ENCODE data around the gene SLC5A10.
"Not testable (repeated sequence)": the region's sequence is repeated elsewhere in the genome, so short reads cannot be mapped to it uniquely, and the experiment has no call there.

Gene SLC5A10

GRCh38 chr17:19022747-19023146, 70.8 kb downstream of the SLC5A10 start:
- no peak overlapping the region for H3K4me3 ChIP-seq (ENCODE audit: low read depth, low read length)
- no peak for TF ChIP-seq CTCF (IDR thresholded peaks at IDR 0.05; ENCODE audit: borderline replicate concordance, insufficient read depth, low read depth, low read length)

- no peak overlapping the region for H3K4me3 ChIP-seq (ENCODE audit: low read depth, low read length)
- TF ChIP-seq CTCF (IDR thresholded peaks at IDR 0.05; ENCODE audit: borderline replicate concordance, insufficient read depth, low read depth, low read length), result no peak
Observed at GRCh38 chr17:19023209-19023999, 71.4 kb downstream of the SLC5A10 start.

- H3K4me3 ChIP-seq (ENCODE audit: low read depth, low read length), result no peak overlapping the region
- TF ChIP-seq CTCF (IDR thresholded peaks at IDR 0.05; ENCODE audit: borderline replicate concordance, insufficient read depth, low read depth, low read length), result no peak
Observed at GRCh38 chr17:19024101-19025078, 72.4 kb downstream of the SLC5A10 start.

GRCh38 chr17:19028671-19029070, 76.7 kb downstream of the SLC5A10 start:
- not testable (repeated sequence) for H3K4me3 ChIP-seq (ENCODE audit: low read depth, low read length)

GRCh38 chr17:19029740-19030139, 77.8 kb downstream of the SLC5A10 start:
- not testable (repeated sequence) for H3K4me3 ChIP-seq (ENCODE audit: low read depth, low read length)

GRCh38 chr17:19030771-19031449, 78.9 kb downstream of the SLC5A10 start:
- H3K4me3 ChIP-seq (ENCODE audit: low read depth, low read length), result not testable (repeated sequence)

- H3K4me3 ChIP-seq (ENCODE audit: low read depth, low read length), result not testable (repeated sequence)
- peak; percentile 40; the same call in 1 of the 2 replicates for TF ChIP-seq CTCF (IDR thresholded peaks at IDR 0.05; ENCODE audit: borderline replicate concordance, insufficient read depth, low read depth, low read length)
Observed at GRCh38 chr17:19031729-19032128, 79.8 kb downstream of the SLC5A10 start.

GRCh38 chr17:19032377-19032988, 80.5 kb downstream of the SLC5A10 start:
- H3K4me3 ChIP-seq (ENCODE audit: low read depth, low read length), result not testable (repeated sequence)

- H3K4me3 ChIP-seq (ENCODE audit: low read depth, low read length), result not testable (repeated sequence)
Observed at GRCh38 chr17:19036186-19036585, 84.2 kb downstream of the SLC5A10 start.

GRCh38 chr17:19037547-19037946, 85.6 kb downstream of the SLC5A10 start:
- not testable (repeated sequence) for H3K4me3 ChIP-seq (ENCODE audit: low read depth, low read length)

GRCh38 chr17:19038007-19038406, 86.0 kb downstream of the SLC5A10 start:
- H3K4me3 ChIP-seq (ENCODE audit: low read depth, low read length), result not testable (repeated sequence)

- not testable (repeated sequence) for H3K4me3 ChIP-seq (ENCODE audit: low read depth, low read length)
Observed at GRCh38 chr17:19038730-19039129, 86.8 kb downstream of the SLC5A10 start.

GRCh38 chr17:19040350-19040749, 88.4 kb downstream of the SLC5A10 start:
- H3K4me3 ChIP-seq (ENCODE audit: low read depth, low read length), result not testable (repeated sequence)

GRCh38 chr17:19041871-19042270, 89.9 kb downstream of the SLC5A10 start:
- H3K4me3 ChIP-seq (ENCODE audit: low read depth, low read length), result not testable (repeated sequence)
